SU-DHL-6 (cell line): ENCODE data around the gene FAM20C.

Source experiments
- EZH2phosphoT487 ChIP-seq: fragments of 200-600 bp; sonication (generic), shearing (Covaris generic); conservative IDR thresholded peaks from 2 replicates; pipeline ENCODE4 v1.6.1; 2018; ENCODE audit warnings: mild to moderate bottlenecking, antibody characterized with exemption, low read length, moderate library complexity, mixed read lengths
- TF ChIP-seq, protein P1 (sequence below): fragments of 200-600 bp; sonication (generic); IDR thresholded peaks from one replicate; pipeline ENCODE4 v1.5.1; 2017; ENCODE audit warnings: antibody characterized with exemption, mild to moderate bottlenecking, low read length, moderate library complexity; ENCODE audit not compliant: insufficient read depth, poor library complexity, severe bottlenecking

DNA sequence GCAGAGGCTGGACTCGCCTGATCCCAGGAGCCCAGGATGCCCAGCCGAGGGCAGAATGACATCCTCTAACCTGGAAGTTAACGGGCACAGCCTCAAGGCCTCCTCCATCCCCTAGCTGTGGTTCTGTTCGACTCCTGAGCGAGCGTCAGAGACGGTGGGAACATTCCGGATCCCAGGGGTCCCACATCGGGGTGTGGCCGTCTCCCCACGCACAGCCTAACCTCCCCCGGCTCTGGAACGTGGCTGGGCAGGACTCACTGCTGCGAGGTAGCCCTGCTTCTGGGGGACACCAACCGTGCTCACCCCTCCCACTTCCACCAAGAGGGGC is 106.0 kb downstream of the FAM20C start:
- TF ChIP-seq, protein P1, sequence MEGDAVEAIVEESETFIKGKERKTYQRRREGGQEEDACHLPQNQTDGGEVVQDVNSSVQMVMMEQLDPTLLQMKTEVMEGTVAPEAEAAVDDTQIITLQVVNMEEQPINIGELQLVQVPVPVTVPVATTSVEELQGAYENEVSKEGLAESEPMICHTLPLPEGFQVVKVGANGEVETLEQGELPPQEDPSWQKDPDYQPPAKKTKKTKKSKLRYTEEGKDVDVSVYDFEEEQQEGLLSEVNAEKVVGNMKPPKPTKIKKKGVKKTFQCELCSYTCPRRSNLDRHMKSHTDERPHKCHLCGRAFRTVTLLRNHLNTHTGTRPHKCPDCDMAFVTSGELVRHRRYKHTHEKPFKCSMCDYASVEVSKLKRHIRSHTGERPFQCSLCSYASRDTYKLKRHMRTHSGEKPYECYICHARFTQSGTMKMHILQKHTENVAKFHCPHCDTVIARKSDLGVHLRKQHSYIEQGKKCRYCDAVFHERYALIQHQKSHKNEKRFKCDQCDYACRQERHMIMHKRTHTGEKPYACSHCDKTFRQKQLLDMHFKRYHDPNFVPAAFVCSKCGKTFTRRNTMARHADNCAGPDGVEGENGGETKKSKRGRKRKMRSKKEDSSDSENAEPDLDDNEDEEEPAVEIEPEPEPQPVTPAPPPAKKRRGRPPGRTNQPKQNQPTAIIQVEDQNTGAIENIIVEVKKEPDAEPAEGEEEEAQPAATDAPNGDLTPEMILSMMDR, result no peak
- TF ChIP-seq EZH2phosphoT487, result no peak
